ENCODE results near the gene MSRB3.
"Not testable (repeated sequence)": the region's sequence is repeated elsewhere in the genome, so short reads cannot be mapped to it uniquely, and the experiment has no call there.

MSRB3 gene

DNA sequence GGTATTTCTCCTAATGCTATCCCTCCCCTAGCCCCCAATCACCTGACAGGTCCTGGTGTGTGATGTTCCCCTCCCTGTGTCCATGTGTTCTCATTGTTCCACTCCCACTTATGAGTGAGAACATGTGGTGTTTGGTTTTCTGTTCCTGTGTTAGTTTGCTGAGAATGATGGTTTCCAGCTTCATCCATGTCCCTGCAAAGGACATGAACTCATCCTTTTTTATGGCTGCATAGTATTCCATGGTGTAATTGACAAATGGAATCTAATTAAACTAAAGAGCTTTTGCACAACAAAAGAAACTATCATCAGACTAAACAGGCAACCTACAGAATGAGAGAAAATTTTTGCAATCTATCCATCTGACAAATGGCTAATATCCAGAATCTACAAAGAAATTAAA lies 178.9 kb downstream of the MSRB3 start:
- H3K4me1 ChIP-seq (ENCODE audit: control insufficient read depth, insufficient read depth, low read length); H3K27me3 ChIP-seq (ENCODE audit: control insufficient read depth, insufficient read depth, low read length); H3K9me3 ChIP-seq (ENCODE audit: control insufficient read depth, insufficient read depth, low read depth, low read length); H3K4me3 ChIP-seq (ENCODE audit: low read depth, low read length); H3K9ac ChIP-seq (ENCODE audit: low read length); H3K27ac ChIP-seq (ENCODE audit: low read depth, low read length); H3K36me3 ChIP-seq (ENCODE audit: control insufficient read depth, insufficient read depth, low read length): not testable (repeated sequence)

DNA sequence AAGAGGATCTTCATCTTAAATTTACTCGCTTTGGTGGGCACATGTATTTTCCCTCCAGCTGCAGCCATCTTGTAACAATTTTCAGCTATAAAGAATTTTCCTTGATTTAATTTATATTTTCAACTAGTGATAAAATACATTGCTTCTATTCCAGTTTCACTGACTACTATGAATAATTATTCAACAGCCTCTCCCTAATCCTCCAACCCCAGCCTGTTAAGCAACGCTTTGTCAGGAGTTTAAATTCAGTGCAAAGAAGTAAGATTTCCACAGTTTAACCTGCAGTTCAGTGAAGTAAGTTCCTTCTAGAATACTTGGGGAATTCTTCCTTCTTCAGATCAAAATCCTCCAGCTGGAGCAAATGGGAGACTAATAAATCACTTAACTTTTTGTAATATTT lies 180.2 kb downstream of the MSRB3 start:
- Histone ChIP-seq H3K9ac (ENCODE audit: low read length) (no peak overlapping the region), H3K36me3 (ENCODE audit: control insufficient read depth, insufficient read depth, low read length) (no peaks in the 10 kb centered on the region), H3K4me3 (ENCODE audit: low read depth, low read length) (no peak overlapping the region), H3K27me3 (ENCODE audit: control insufficient read depth, insufficient read depth, low read length) (no peaks in the 10 kb centered on the region), H3K9me3 (ENCODE audit: control insufficient read depth, insufficient read depth, low read depth, low read length) (no peaks in the 10 kb centered on the region), H3K27ac (ENCODE audit: low read depth, low read length) (no peak overlapping the region), H3K4me1 (ENCODE audit: control insufficient read depth, insufficient read depth, low read length) (peaks cover 4% of the 10 kb centered on the region; the same call in 1 of the 2 replicates)

DNA sequence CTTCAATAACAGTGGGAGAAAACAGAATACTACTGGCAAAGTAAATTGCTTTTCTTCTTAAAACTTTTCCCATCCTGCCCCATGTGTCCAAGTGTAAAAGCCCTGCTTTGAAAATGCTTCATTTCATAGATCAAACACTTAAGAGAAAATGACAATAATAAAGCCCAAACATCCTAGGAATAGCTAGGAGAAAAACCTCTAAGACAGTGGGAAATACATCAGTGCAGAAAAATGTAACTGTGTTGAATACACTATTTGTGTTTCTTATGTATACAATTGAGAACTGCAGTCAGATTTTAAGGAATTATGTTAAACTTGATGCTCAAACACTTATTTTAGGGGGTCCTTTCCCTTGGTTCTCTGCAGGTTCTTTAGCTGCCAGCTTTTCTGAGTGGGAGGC lies 181.1 kb downstream of the MSRB3 start:
- H3K36me3 ChIP-seq (ENCODE audit: control insufficient read depth, insufficient read depth, low read length): no peaks in the 10 kb centered on the region
- no peak overlapping the region for H3K27ac ChIP-seq (ENCODE audit: low read depth, low read length)

DNA sequence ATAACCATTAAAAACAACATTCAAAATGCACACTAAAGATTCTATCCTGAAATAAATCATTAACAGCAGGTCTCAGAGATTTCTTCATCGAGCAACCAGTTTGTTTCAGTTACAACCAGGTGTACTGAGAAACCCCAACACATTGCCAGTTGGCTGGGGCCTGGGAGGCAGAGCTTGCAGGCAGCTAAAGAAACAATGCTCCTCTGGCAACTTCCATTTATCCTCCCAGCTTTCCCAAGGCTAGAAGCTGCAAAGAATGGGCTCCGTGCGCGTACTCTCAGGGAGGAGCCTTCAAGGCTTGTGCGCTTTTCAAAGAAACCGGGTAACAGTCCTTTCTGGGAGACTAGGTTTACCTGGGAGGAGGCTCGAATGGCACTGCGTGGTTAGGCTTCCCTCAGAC lies 181.6 kb downstream of the MSRB3 start:
- H3K36me3 ChIP-seq (ENCODE audit: control insufficient read depth, insufficient read depth, low read length): no peaks in the 10 kb centered on the region
- H3K4me1 ChIP-seq (ENCODE audit: control insufficient read depth, insufficient read depth, low read length): peaks cover 4% of the 10 kb centered on the region; the same call in 1 of the 2 replicates
- no peak overlapping the region for H3K27ac ChIP-seq (ENCODE audit: low read depth, low read length)
- no peaks in the 10 kb centered on the region for H3K27me3 ChIP-seq (ENCODE audit: control insufficient read depth, insufficient read depth, low read length)
- no peak overlapping the region for H3K4me3 ChIP-seq (ENCODE audit: low read depth, low read length)
- H3K9me3 ChIP-seq (ENCODE audit: control insufficient read depth, insufficient read depth, low read depth, low read length): no peaks in the 10 kb centered on the region
- no peak overlapping the region for H3K9ac ChIP-seq (ENCODE audit: low read length)

More for the DNA sequence above, 181.1 kb downstream of the MSRB3 start:
- no peak overlapping the region for H3K4me3 ChIP-seq (ENCODE audit: low read depth, low read length)
- H3K27me3 ChIP-seq (ENCODE audit: control insufficient read depth, insufficient read depth, low read length): no peaks in the 10 kb centered on the region
- no peaks in the 10 kb centered on the region for H3K9me3 ChIP-seq (ENCODE audit: control insufficient read depth, insufficient read depth, low read depth, low read length)
- H3K9ac ChIP-seq (ENCODE audit: low read length): no peak overlapping the region
- H3K4me1 ChIP-seq (ENCODE audit: control insufficient read depth, insufficient read depth, low read length): peaks cover 4% of the 10 kb centered on the region; the same call in 1 of the 2 replicates

DNA sequence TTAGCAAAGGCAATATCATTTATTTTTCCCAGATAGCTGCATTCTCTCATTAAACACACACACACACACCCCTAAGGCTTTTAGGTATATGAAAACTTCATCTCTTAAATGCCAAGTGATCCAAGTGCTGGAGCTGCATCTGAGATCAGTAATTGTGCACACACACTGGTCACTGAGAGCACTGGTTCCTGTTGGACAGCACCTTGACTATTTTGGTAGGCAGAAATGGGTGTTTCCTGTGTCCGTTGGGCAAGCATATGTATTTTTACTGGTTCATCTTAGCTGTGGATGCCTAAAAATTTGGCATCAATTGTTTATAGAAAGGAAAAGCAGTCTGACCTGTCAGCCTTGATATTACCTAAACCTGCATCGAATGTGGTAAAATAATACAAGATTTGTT lies 182.5 kb downstream of the MSRB3 start:
- H3K4me1 ChIP-seq (ENCODE audit: control insufficient read depth, insufficient read depth, low read length): peaks cover 4% of the 10 kb centered on the region; the same call in 1 of the 2 replicates
- no peak overlapping the region for H3K27ac ChIP-seq (ENCODE audit: low read depth, low read length)
- no peak overlapping the region for H3K4me3 ChIP-seq (ENCODE audit: low read depth, low read length)
- H3K36me3 ChIP-seq (ENCODE audit: control insufficient read depth, insufficient read depth, low read length): no peaks in the 10 kb centered on the region
- no peaks in the 10 kb centered on the region for H3K27me3 ChIP-seq (ENCODE audit: control insufficient read depth, insufficient read depth, low read length)
- H3K9ac ChIP-seq (ENCODE audit: low read length): no peak overlapping the region
- no peaks in the 10 kb centered on the region for H3K9me3 ChIP-seq (ENCODE audit: control insufficient read depth, insufficient read depth, low read depth, low read length)

DNA sequence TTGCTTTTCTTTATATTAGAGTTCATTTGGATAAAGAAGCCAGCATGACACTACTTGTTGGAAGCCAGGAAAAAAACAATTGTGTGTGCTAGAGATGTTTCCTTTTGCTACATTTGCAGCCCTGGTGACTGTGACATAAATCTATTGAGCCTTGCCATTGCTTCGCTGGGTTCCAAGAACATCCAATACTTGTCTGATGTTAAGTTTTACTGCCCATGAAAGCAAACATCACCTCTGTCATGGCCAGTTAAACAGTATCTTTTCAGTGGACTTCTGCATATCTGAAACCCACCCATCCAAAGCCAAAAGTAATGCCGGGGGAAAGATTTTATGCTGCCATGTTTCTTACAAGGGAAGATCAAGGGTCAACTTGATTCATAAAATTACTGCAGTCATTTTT lies 184.0 kb downstream of the MSRB3 start:
- Histone ChIP-seq H3K4me3 (ENCODE audit: low read depth, low read length) (no peak overlapping the region), H3K9me3 (ENCODE audit: control insufficient read depth, insufficient read depth, low read depth, low read length) (no peaks in the 10 kb centered on the region), H3K27me3 (ENCODE audit: control insufficient read depth, insufficient read depth, low read length) (no peaks in the 10 kb centered on the region), H3K27ac (ENCODE audit: low read depth, low read length) (no peak overlapping the region), H3K4me1 (ENCODE audit: control insufficient read depth, insufficient read depth, low read length) (peaks cover 4% of the 10 kb centered on the region; the same call in 1 of the 2 replicates), H3K36me3 (ENCODE audit: control insufficient read depth, insufficient read depth, low read length) (no peaks in the 10 kb centered on the region), H3K9ac (ENCODE audit: low read length) (no peak overlapping the region)

DNA sequence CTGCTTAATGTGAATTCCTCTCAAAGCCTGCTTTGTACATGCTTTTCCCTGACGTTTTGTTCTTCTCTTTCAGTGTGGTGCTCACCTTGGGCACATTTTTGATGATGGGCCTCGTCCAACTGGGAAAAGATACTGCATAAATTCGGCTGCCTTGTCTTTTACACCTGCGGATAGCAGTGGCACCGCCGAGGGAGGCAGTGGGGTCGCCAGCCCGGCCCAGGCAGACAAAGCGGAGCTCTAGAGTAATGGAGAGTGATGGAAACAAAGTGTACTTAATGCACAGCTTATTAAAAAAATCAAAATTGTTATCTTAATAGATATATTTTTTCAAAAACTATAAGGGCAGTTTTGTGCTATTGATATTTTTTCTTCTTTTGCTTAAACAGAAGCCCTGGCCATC lies 184.6 kb downstream of the MSRB3 start:
- H3K9ac ChIP-seq (ENCODE audit: low read length): no peak overlapping the region
- H3K4me1 ChIP-seq (ENCODE audit: control insufficient read depth, insufficient read depth, low read length): peaks cover 4% of the 10 kb centered on the region; the same call in 1 of the 2 replicates

DNA sequence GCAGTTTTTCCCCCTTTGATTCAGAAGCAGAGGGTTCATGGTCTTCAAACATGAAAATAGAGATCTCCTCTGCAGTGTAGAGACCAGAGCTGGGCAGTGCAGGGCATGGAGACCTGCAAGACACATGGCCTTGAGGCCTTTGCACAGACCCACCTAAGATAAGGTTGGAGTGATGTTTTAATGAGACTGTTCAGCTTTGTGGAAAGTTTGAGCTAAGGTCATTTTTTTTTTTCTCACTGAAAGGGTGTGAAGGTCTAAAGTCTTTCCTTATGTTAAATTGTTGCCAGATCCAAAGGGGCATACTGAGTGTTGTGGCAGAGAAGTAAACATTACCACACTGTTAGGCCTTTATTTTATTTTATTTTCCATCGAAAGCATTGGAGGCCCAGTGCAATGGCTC lies 185.1 kb downstream of the MSRB3 start:
- Histone ChIP-seq H3K36me3 (ENCODE audit: control insufficient read depth, insufficient read depth, low read length) (no peaks in the 10 kb centered on the region), H3K4me1 (ENCODE audit: control insufficient read depth, insufficient read depth, low read length) (peaks cover 4% of the 10 kb centered on the region; the same call in 1 of the 2 replicates), H3K27ac (ENCODE audit: low read depth, low read length) (no peak overlapping the region)

More for the DNA sequence above, 184.6 kb downstream of the MSRB3 start:
- Histone ChIP-seq H3K9me3 (ENCODE audit: control insufficient read depth, insufficient read depth, low read depth, low read length) (no peaks in the 10 kb centered on the region), H3K27me3 (ENCODE audit: control insufficient read depth, insufficient read depth, low read length) (no peaks in the 10 kb centered on the region), H3K36me3 (ENCODE audit: control insufficient read depth, insufficient read depth, low read length) (no peaks in the 10 kb centered on the region), H3K4me3 (ENCODE audit: low read depth, low read length) (no peak overlapping the region), H3K27ac (ENCODE audit: low read depth, low read length) (no peak overlapping the region)

DNA sequence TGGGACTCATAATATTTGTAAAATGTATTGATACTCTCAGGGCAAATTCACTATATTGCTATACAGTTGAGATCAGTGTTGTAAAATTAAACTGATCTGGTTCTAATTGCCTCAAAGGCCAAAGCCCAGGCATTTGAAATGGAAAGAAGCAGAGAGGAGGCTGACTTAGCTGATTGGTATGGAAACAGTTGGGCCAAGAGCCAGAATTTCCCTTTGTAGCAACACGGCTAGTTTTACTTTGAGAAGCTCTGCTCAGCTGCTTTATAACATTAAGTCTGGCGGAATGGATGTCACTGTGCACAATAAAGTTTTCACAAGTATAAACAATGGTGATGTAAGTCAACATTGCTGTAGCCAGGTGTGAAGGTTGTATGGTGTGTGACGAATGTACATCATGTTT lies 186.4 kb downstream of the MSRB3 start:
- Histone ChIP-seq H3K27ac (ENCODE audit: low read depth, low read length) (no peak overlapping the region), H3K4me1 (ENCODE audit: control insufficient read depth, insufficient read depth, low read length) (peaks cover 2% of the 10 kb centered on the region; the same call in 1 of the 2 replicates), H3K36me3 (ENCODE audit: control insufficient read depth, insufficient read depth, low read length) (no peaks in the 10 kb centered on the region), H3K9me3 (ENCODE audit: control insufficient read depth, insufficient read depth, low read depth, low read length) (no peaks in the 10 kb centered on the region), H3K4me3 (ENCODE audit: low read depth, low read length) (no peak overlapping the region), H3K27me3 (ENCODE audit: control insufficient read depth, insufficient read depth, low read length) (no peaks in the 10 kb centered on the region), H3K9ac (ENCODE audit: low read length) (no peak overlapping the region)

More for the DNA sequence above, 185.1 kb downstream of the MSRB3 start:
- Histone ChIP-seq H3K9ac (ENCODE audit: low read length) (no peak overlapping the region), H3K9me3 (ENCODE audit: control insufficient read depth, insufficient read depth, low read depth, low read length) (no peaks in the 10 kb centered on the region), H3K4me3 (ENCODE audit: low read depth, low read length) (no peak overlapping the region), H3K27me3 (ENCODE audit: control insufficient read depth, insufficient read depth, low read length) (no peaks in the 10 kb centered on the region)

DNA sequence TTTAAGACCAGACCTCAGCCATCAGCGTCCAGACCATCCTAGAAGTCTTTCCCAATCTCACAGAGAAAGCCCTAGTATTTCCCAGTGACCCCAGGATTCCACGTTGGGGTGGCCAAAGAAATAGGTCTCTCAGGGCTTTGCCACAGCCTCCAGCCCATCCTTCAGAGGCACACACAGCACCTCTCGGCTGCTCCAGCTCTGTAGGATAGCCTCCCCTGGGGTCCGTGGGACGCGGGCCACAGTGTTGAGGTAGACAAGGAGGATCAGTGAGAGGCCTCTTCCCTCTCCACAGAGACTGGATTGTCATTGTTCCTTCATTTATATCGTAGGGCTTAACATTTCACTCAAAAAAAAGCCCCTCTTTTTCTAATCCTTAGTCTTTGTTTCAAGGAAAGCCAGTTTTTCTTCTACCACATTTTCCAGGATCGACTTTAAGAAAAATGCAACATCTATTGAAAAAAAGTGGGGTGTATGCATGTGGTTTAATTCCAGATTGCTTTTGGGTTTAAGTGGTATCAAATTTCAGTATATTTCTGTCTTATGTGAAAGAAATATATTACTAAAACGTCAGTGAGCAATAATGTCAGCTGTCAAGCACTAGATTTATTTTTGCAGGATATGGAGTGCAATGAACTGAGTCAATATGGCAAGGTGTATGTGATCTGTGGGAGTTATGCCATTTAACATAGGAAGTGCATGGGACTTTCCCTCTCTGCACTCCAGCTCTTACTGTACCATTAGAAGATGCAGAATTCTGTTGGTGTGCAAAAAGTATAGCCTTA lies 187.5 kb downstream of the MSRB3 start:
- no peak overlapping the region for H3K27ac ChIP-seq (ENCODE audit: low read depth, low read length)
- H3K27me3 ChIP-seq (ENCODE audit: control insufficient read depth, insufficient read depth, low read length): no peaks in the 10 kb centered on the region
- H3K9me3 ChIP-seq (ENCODE audit: control insufficient read depth, insufficient read depth, low read depth, low read length): no peaks in the 10 kb centered on the region
- no peak overlapping the region for H3K9ac ChIP-seq (ENCODE audit: low read length)
- no peaks in the 10 kb centered on the region for H3K36me3 ChIP-seq (ENCODE audit: control insufficient read depth, insufficient read depth, low read length)
- no peak overlapping the region for H3K4me3 ChIP-seq (ENCODE audit: low read depth, low read length)
- no peaks in the 10 kb centered on the region for H3K4me1 ChIP-seq (ENCODE audit: control insufficient read depth, insufficient read depth, low read length)

DNA sequence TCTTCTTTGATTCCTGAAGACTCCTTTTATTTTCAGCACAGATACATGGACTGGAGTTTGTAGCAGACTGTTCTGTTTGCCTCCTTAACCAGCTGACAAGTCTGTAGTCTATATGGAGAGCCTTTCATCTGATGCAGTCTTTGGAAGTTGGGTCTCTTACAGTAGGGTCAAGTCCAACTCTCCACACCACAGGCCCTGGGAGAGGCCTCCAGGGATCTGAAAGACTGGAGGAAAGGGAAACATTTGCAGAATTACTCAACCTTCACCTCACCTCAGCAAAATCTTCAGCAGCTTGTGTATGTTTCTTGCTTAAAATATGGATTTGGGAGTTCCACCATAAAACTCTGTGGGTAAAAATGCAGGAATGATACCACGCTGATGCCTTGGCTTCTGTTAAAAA lies 188.4 kb downstream of the MSRB3 start:
- no peaks in the 10 kb centered on the region for H3K36me3 ChIP-seq (ENCODE audit: control insufficient read depth, insufficient read depth, low read length)
- H3K27me3 ChIP-seq (ENCODE audit: control insufficient read depth, insufficient read depth, low read length): no peaks in the 10 kb centered on the region
- H3K27ac ChIP-seq (ENCODE audit: low read depth, low read length): no peak overlapping the region
- no peaks in the 10 kb centered on the region for H3K4me1 ChIP-seq (ENCODE audit: control insufficient read depth, insufficient read depth, low read length)
- no peaks in the 10 kb centered on the region for H3K9me3 ChIP-seq (ENCODE audit: control insufficient read depth, insufficient read depth, low read depth, low read length)
- no peak overlapping the region for H3K9ac ChIP-seq (ENCODE audit: low read length)
- H3K4me3 ChIP-seq (ENCODE audit: low read depth, low read length): no peak overlapping the region
